Measurements from ENCODE around the gene SRRM4. TPM values are rescaled to one million over a fixed set of nuclear protein-coding genes. Genes with fewer than 3 reads are reported as not detected.

Gene SRRM4
- total and polyA plus RNA-seq, 2 experiments from 2014 or later, result 0.53 to 0.63 TPM

DNA sequence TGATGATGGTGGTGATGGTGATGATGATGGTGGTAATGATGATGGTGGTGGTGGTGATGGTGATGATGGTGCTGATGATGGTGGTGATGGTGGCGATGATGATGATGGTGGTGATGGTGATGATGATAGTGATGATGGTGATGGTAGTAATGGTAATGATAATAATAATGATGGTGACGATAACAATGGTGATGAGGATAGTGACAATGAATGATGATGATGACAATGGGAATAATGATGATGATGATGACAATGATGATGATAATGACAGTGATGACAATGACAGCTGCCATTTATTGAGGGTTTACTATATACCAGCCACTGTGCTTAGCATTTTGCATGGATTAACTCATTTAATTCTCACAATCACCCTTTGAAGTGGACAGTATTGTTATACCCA lies 94.6 kb downstream of the SRRM4 start:
- H3K4me1 ChIP-seq (ENCODE audit: insufficient read depth), result peaks cover 5% of the 10 kb centered on the region; the same call in 1 of the 2 replicates
- peaks cover 7% of the 10 kb centered on the region for H3K4me1 Mint-ChIP-seq
- no peak overlapping the region for H3K4me3 Mint-ChIP-seq
- H4K20me1 ChIP-seq (replicated peaks; ENCODE audit: insufficient read depth), result no peaks in the 10 kb centered on the region
- H3K4me3 ChIP-seq, result no peak overlapping the region
- ATAC-seq (no peak), DNase-seq (ENCODE audit: low spot score) (no peak)
- no peaks in the 10 kb centered on the region for H3K36me3 Mint-ChIP-seq (ENCODE audit: low read depth)
- H2AFZ ChIP-seq, result no peak overlapping the region
- no peaks in the 10 kb centered on the region; the same call in 1 of the 2 replicates for H3K9me2 ChIP-seq (ENCODE audit: insufficient read depth)
- no peak overlapping the region for H3K27ac ChIP-seq (ENCODE audit: low read depth)
- no peak overlapping the region for H3K4me2 ChIP-seq
- H3K27me3 ChIP-seq (ENCODE audit: insufficient read depth), result no peaks in the 10 kb centered on the region
- H3K36me3 ChIP-seq (ENCODE audit: insufficient read depth), result no peaks in the 10 kb centered on the region
- H3F3A ChIP-seq (replicated peaks; ENCODE audit: low read depth), result 0 out of 2 replicates have a peak, but pooled peaks cover 2% of the 10 kb centered on the region
- no peaks in the 10 kb centered on the region for H3K9me3 Mint-ChIP-seq
- no peaks in the 10 kb centered on the region for H3K79me2 ChIP-seq (replicated peaks; ENCODE audit: insufficient read depth)
- peaks cover 2% of the 10 kb centered on the region for H3K27me3 Mint-ChIP-seq (ENCODE audit: insufficient read depth, low read depth, poor library complexity)
- no peak for TF ChIP-seq CREB1 (CRISPR knock-in tag; IDR thresholded peaks at IDR 0.05; ENCODE audit: low read depth)
- TF ChIP-seq ZNF114 (CRISPR knock-in tag; IDR thresholded peaks at IDR 0.05), result no peak
- TF ChIP-seq STAT1 (IDR thresholded peaks at IDR 0.05; ENCODE audit: unreplicated experiment), result no peak
- no peak for TF ChIP-seq POLR2AphosphoS5 (IDR thresholded peaks at IDR 0.05; ENCODE audit: low read depth)
- TF ChIP-seq ZNF331 (CRISPR knock-in tag; IDR thresholded peaks at IDR 0.05; ENCODE audit: low read depth), result no peak
- TF ChIP-seq, protein P1, sequence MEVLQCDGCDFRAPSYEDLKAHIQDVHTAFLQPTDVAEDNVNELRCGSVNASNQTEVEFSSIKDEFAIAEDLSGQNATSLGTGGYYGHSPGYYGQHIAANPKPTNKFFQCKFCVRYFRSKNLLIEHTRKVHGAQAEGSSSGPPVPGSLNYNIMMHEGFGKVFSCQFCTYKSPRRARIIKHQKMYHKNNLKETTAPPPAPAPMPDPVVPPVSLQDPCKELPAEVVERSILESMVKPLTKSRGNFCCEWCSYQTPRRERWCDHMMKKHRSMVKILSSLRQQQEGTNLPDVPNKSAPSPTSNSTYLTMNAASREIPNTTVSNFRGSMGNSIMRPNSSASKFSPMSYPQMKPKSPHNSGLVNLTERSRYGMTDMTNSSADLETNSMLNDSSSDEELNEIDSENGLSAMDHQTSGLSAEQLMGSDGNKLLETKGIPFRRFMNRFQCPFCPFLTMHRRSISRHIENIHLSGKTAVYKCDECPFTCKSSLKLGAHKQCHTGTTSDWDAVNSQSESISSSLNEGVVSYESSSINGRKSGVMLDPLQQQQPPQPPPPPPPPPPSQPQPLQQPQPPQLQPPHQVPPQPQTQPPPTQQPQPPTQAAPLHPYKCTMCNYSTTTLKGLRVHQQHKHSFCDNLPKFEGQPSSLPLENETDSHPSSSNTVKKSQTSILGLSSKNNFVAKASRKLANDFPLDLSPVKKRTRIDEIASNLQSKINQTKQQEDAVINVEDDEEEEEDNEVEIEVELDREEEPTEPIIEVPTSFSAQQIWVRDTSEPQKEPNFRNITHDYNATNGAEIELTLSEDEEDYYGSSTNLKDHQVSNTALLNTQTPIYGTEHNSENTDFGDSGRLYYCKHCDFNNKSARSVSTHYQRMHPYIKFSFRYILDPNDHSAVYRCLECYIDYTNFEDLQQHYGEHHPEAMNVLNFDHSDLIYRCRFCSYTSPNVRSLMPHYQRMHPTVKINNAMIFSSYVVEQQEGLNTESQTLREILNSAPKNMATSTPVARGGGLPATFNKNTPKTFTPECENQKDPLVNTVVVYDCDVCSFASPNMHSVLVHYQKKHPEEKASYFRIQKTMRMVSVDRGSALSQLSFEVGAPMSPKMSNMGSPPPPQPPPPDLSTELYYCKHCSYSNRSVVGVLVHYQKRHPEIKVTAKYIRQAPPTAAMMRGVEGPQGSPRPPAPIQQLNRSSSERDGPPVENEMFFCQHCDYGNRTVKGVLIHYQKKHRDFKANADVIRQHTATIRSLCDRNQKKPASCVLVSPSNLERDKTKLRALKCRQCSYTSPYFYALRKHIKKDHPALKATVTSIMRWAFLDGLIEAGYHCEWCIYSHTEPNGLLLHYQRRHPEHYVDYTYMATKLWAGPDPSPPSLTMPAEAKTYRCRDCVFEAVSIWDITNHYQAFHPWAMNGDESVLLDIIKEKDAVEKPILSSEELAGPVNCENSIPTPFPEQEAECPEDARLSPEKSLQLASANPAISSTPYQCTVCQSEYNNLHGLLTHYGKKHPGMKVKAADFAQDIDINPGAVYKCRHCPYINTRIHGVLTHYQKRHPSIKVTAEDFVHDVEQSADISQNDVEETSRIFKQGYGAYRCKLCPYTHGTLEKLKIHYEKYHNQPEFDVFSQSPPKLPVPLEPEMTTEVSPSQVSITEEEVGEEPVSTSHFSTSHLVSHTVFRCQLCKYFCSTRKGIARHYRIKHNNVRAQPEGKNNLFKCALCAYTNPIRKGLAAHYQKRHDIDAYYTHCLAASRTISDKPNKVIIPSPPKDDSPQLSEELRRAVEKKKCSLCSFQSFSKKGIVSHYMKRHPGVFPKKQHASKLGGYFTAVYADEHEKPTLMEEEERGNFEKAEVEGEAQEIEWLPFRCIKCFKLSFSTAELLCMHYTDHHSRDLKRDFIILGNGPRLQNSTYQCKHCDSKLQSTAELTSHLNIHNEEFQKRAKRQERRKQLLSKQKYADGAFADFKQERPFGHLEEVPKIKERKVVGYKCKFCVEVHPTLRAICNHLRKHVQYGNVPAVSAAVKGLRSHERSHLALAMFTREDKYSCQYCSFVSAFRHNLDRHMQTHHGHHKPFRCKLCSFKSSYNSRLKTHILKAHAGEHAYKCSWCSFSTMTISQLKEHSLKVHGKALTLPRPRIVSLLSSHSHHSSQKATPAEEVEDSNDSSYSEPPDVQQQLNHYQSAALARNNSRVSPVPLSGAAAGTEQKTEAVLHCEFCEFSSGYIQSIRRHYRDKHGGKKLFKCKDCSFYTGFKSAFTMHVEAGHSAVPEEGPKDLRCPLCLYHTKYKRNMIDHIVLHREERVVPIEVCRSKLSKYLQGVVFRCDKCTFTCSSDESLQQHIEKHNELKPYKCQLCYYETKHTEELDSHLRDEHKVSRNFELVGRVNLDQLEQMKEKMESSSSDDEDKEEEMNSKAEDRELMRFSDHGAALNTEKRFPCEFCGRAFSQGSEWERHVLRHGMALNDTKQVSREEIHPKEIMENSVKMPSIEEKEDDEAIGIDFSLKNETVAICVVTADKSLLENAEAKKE (CRISPR knock-in tag; IDR thresholded peaks at IDR 0.05), result no peak
- TF ChIP-seq, protein P2, sequence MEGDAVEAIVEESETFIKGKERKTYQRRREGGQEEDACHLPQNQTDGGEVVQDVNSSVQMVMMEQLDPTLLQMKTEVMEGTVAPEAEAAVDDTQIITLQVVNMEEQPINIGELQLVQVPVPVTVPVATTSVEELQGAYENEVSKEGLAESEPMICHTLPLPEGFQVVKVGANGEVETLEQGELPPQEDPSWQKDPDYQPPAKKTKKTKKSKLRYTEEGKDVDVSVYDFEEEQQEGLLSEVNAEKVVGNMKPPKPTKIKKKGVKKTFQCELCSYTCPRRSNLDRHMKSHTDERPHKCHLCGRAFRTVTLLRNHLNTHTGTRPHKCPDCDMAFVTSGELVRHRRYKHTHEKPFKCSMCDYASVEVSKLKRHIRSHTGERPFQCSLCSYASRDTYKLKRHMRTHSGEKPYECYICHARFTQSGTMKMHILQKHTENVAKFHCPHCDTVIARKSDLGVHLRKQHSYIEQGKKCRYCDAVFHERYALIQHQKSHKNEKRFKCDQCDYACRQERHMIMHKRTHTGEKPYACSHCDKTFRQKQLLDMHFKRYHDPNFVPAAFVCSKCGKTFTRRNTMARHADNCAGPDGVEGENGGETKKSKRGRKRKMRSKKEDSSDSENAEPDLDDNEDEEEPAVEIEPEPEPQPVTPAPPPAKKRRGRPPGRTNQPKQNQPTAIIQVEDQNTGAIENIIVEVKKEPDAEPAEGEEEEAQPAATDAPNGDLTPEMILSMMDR (conservative IDR thresholded peaks at IDR 0.05; ENCODE audit: low read depth in 2 of 2), result no peak
- TF ChIP-seq EZH2 (IDR thresholded peaks at IDR 0.05; ENCODE audit: low read depth, unreplicated experiment), result no peak
- TF ChIP-seq, protein P3, sequence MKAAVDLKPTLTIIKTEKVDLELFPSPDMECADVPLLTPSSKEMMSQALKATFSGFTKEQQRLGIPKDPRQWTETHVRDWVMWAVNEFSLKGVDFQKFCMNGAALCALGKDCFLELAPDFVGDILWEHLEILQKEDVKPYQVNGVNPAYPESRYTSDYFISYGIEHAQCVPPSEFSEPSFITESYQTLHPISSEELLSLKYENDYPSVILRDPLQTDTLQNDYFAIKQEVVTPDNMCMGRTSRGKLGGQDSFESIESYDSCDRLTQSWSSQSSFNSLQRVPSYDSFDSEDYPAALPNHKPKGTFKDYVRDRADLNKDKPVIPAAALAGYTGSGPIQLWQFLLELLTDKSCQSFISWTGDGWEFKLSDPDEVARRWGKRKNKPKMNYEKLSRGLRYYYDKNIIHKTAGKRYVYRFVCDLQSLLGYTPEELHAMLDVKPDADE (IDR thresholded peaks at IDR 0.05), result no peak
- H3K27ac Mint-ChIP-seq, result no peak overlapping the region
